Putamen (tissue), 1 donor: Measurements from ENCODE around the gene CERS4.
"Not testable (repeated sequence)": the region's sequence is repeated elsewhere in the genome, so short reads cannot be mapped to it uniquely, and the experiment has no call there.

Experiments
- DNase-seq: peaks from one replicate; pipeline ENCODE4 v3.0.0-alpha.2; 2016; ENCODE audit warnings: low spot score

Gene CERS4

GRCh38 chr19:8265872-8266271, 56.7 kb downstream of the CERS4 start:
- no peak for DNase-seq

GRCh38 chr19:8269724-8270123, 60.6 kb downstream of the CERS4 start:
- no peak for DNase-seq

GRCh38 chr19:8276508-8276907, 67.3 kb downstream of the CERS4 start:
- not testable (repeated sequence) for DNase-seq

GRCh38 chr19:8291337-8291736, 82.2 kb downstream of the CERS4 start:
- DNase-seq, result not testable (repeated sequence)

- no peak for DNase-seq
Observed at GRCh38 chr19:8302357-8302691, 93.2 kb downstream of the CERS4 start.

GRCh38 chr19:8302734-8303133, 93.6 kb downstream of the CERS4 start:
- no peak for DNase-seq

GRCh38 chr19:8304841-8305621, 95.9 kb downstream of the CERS4 start:
- no peak for DNase-seq

GRCh38 chr19:8305798-8306197, 96.6 kb downstream of the CERS4 start:
- DNase-seq, result no peak

GRCh38 chr19:8306235-8307054, 97.3 kb downstream of the CERS4 start:
- no peak for DNase-seq

- DNase-seq, result no peak
Observed at GRCh38 chr19:8307400-8307964, 98.3 kb downstream of the CERS4 start.

GRCh38 chr19:8307965-8308866, 99.0 kb downstream of the CERS4 start, which contains the start of gene CD320:
TSS of gene CD320 (minus strand) at chr19:8308358. CDS start at chr19:8308290, 68 bp downstream.
- DNase-seq, result peak; percentile 89

- no peak for DNase-seq
Observed at GRCh38 chr19:8308891-8309291, 99.7 kb downstream of the CERS4 start.

GRCh38 chr19:8310342-8311055, 101.3 kb downstream of the CERS4 start:
- no peak for DNase-seq

GRCh38 chr19:8311461-8312260, 102.5 kb downstream of the CERS4 start:
- no peak for DNase-seq
